DND-41 (cell line): ENCODE measurements around the gene NDUFS7.

Experiments used
- CTCF ChIP-seq: IDR thresholded peaks from 2 replicates; pipeline ENCODE4 v1.5.1; 2012; ENCODE audit warnings: borderline replicate concordance, low read length, moderate library complexity, mild to moderate bottlenecking; ENCODE audit not compliant: poor library complexity, severe bottlenecking; ENCODE audit errors: extremely low read depth
- EZH2 ChIP-seq: IDR thresholded peaks from 3 replicates; pipeline ENCODE4 v1.6.1; 2012; ENCODE audit warnings: borderline replicate concordance, low read depth, mild to moderate bottlenecking, moderate library complexity, low read length, inconsistent platforms; ENCODE audit not compliant: severe bottlenecking

- TF ChIP-seq EZH2 (no peak), CTCF (no peak)
These were observed 34.7 kb downstream of the NDUFS7 start for GRCh38 chr19:1418496-1418775.
